ENCODE data around the gene CD44. TPM values are rescaled to one million over a fixed set of nuclear protein-coding genes. Genes with fewer than 3 reads are reported as not detected.

The CD44 gene
- total and polyA plus RNA-seq, 10 of the 15 experiments (the other 5 are each of a cell fraction or from before 2014, with no cell fraction given) = 57.1 to 293 (median 120) TPM

DNA sequence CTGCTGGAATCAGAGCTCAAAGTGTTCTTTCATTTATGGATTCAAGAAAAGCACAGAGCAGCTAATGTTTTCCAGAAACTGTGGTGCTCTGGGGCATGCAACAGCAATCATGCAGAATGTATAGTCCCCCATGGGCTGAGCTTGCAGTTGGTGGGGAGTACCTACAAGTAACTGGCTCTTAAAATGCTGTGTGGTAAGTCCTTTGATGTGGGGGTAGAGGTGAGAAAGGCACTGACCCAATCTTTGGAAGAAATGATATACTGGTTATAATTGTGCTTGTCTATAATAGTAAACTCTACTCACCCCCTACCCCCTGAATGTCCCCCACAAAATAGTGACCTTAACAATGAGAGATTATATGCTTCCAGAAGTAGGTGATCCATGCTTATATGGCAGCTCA lies 29.1 kb upstream of the CD44 start:
- ChIA-PET SMC1A (ENCODE audit: uncharacterized antibody, unreplicated experiment) (interaction anchor here (1.0 to 1.6 kb wide), 5 partner anchors 17 to 37 kb away, joined by 3 to 6 read pairs (median 4); no protein-coding TSS in a partner anchor), POLR2A (interaction anchor here (0.7 to 0.8 kb wide), 2 partner anchors 17 to 36 kb away, joined by 3 to 4 read pairs; no protein-coding TSS in a partner anchor), CTCF (interaction anchor here (0.6 kb wide), 1 partner anchor 49 kb away, joined by 3 read pairs; no protein-coding TSS in a partner anchor), RAD21 (ENCODE audit: unreplicated experiment) (no interaction called here)
- no peak for DNase-seq (ENCODE audit: low read depth, low spot score)
- no peaks in the 10 kb centered on the region for H4K20me1 ChIP-seq (ENCODE audit: control insufficient read depth, insufficient read depth)
- FAIRE-seq = no peak
- H2AFZ ChIP-seq (ENCODE audit: control insufficient read depth, low read depth, low read length) = no peak overlapping the region
- no peaks in the 10 kb centered on the region for H3K27me3 ChIP-seq (replicated peaks in 1 of 2; ENCODE audit: control insufficient read depth in 2 of 2, insufficient read depth in 2 of 2, low read length in 1 of 2)
- H3K9me3 ChIP-seq (replicated peaks; ENCODE audit: control insufficient read depth, insufficient read depth, low read length) = no peaks in the 10 kb centered on the region; the same call in 2 of the 3 replicates
- H3K79me2 ChIP-seq (ENCODE audit: control insufficient read depth, insufficient read depth, low read length) = no peaks in the 10 kb centered on the region
- in situ Hi-C loops (cut with MboI) = no loop called here
- peaks cover 41% of the 10 kb centered on the region for H3K4me1 ChIP-seq (ENCODE audit: control insufficient read depth, insufficient read depth, low read length)
- intact Hi-C loops (cut with micrococcal nuclease; ENCODE audit: unreplicated experiment) = no loop called here
- TF ChIP-seq RUNX3 (IDR thresholded peaks at IDR 0.05; ENCODE audit: low read length) = peak; percentile 77
- TF ChIP-seq TCF7 (IDR thresholded peaks at IDR 0.05; ENCODE audit: borderline replicate concordance) = peak; percentile 78
- TF ChIP-seq, protein P1, sequence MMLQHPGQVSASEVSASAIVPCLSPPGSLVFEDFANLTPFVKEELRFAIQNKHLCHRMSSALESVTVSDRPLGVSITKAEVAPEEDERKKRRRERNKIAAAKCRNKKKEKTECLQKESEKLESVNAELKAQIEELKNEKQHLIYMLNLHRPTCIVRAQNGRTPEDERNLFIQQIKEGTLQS (IDR thresholded peaks at IDR 0.05; ENCODE audit: borderline replicate concordance, extremely low read depth, low read depth, low read length) = no peak
- TF ChIP-seq ZNF24 (IDR thresholded peaks at IDR 0.05) = 0 out of 2 replicates have a peak, but pooled peaks have one; percentile 51
- no peak overlapping the region for H3K9ac ChIP-seq (ENCODE audit: control insufficient read depth, insufficient read depth, low read length)
- no peak overlapping the region for H3K4me3 ChIP-seq
- H3K4me2 ChIP-seq (ENCODE audit: control insufficient read depth, insufficient read depth) = no peak overlapping the region
- no TSS peak for BruUV-seq (replicated peaks)
- no peak overlapping the region for H3K27ac ChIP-seq (ENCODE audit: control insufficient read depth, insufficient read depth)
- no peaks in the 10 kb centered on the region for H3K36me3 ChIP-seq (ENCODE audit: control insufficient read depth in 2 of 2, insufficient read depth in 2 of 2, low read length in 1 of 2)
- peak; percentile 42 for ATAC-seq

DNA sequence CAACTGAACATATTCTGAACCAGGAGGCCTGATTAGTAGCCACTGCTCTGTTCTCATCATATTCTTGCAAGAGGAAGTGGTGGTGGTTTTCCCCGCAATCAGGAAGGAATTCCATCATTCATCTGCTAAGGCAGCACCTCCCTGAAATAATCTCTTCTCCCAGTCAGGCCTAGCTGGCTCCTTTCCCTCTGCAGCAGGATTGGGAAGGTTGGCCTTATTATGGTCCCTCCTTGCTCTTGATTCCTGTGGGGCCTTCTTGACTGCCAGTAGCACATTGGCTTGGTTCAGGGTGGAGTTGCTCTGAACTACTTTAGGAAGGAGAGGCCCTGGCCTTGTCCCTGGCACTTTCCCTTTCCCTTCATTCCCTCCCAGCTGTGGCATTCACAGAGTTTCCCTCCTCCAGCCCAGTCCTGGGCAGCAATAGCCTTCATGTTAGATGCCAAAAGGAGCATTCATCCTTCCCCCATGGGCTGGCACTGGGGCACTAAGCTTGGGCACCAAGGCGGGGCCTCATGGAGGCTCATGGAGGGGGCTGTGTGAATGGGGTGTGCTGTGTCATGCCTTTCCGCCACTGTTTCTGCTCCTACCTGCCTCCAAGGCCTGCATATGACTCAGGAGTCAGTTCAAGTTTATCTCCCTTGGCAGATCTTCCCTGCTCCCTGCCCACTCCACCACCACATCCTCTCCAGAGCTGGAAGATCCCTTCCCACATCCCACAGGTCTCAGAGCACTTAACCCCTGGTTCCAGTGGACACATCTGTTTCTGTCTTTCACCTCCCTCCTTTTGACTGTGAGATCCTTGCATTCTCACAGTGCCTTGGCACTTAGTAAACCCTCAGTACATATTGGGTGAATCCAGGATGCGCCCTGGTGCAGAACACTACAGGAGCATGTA lies 27.6 kb upstream of the CD44 start:
- FAIRE-seq (no peak), DNase-seq (ENCODE audit: low read depth, low spot score) (no peak), ATAC-seq (no peak)
- no TSS peak for BruUV-seq (replicated peaks)
- Histone ChIP-seq H3K27me3 (replicated peaks in 1 of 2; ENCODE audit: control insufficient read depth in 2 of 2, insufficient read depth in 2 of 2, low read length in 1 of 2) (no peaks in the 10 kb centered on the region), H3K9ac (ENCODE audit: control insufficient read depth, insufficient read depth, low read length) (no peak overlapping the region), H3K4me2 (ENCODE audit: control insufficient read depth, insufficient read depth) (peak overlapping the region; percentile 38; the same call in 1 of the 2 replicates), H3K27ac (ENCODE audit: control insufficient read depth, insufficient read depth) (no peak overlapping the region), H3K4me3 (no peak overlapping the region), H3K9me3 (replicated peaks; ENCODE audit: control insufficient read depth, insufficient read depth, low read length) (no peaks in the 10 kb centered on the region; the same call in 2 of the 3 replicates), H4K20me1 (ENCODE audit: control insufficient read depth, insufficient read depth) (no peaks in the 10 kb centered on the region), H3K79me2 (ENCODE audit: control insufficient read depth, insufficient read depth, low read length) (no peaks in the 10 kb centered on the region), H3K36me3 (ENCODE audit: control insufficient read depth in 2 of 2, insufficient read depth in 2 of 2, low read length in 1 of 2) (no peaks in the 10 kb centered on the region), H2AFZ (ENCODE audit: control insufficient read depth, low read depth, low read length) (no peak overlapping the region; the same call in 1 of the 2 replicates), H3K4me1 (ENCODE audit: control insufficient read depth, insufficient read depth, low read length) (peaks cover 48% of the 10 kb centered on the region)
- ChIA-PET POLR2A (no interaction called here), RAD21 (ENCODE audit: unreplicated experiment) (no interaction called here), SMC1A (ENCODE audit: uncharacterized antibody, unreplicated experiment) (interaction anchor here (1.5 kb wide), 1 partner anchor 14 kb away, joined by 5 read pairs; no protein-coding TSS in a partner anchor), CTCF (no interaction called here)
- intact Hi-C loops (cut with micrococcal nuclease; ENCODE audit: unreplicated experiment) = no loop called here
- WGBS (ENCODE audit: insufficient coverage, insufficient replicate concordance, low lambda C conversion rate, missing lambda C conversion rate) = 97% methylated on average over 4 of the region's 4 CpGs
- in situ Hi-C loops (cut with MboI) = no loop called here
- TF ChIP-seq SIX5 (IDR thresholded peaks at IDR 0.05; ENCODE audit: low read depth, low read length, severe bottlenecking) (no peak), BMI1 (IDR thresholded peaks at IDR 0.05; ENCODE audit: borderline replicate concordance) (no peak), SPI1 (IDR thresholded peaks at IDR 0.05; ENCODE audit: borderline replicate concordance, insufficient read depth, low read depth, low read length) (peak; percentile 31; the same call in 1 of the 2 replicates), RUNX3 (IDR thresholded peaks at IDR 0.05; ENCODE audit: low read length) (peak; percentile 42; the same call in 1 of the 2 replicates)

All from GM12878 (cell line).